Erythroblast (primary cell): ENCODE data around the gene SLC44A1.

Experiments
- GATA1 ChIP-seq: IDR thresholded peaks from 2 replicates; pipeline ENCODE4 v1.6.1; 2011; ENCODE audit warnings: low read depth, mild to moderate bottlenecking, control low read depth, low read length, moderate library complexity
- POLR2A ChIP-seq: IDR thresholded peaks from 2 replicates; pipeline ENCODE4 v1.6.1; 2011; ENCODE audit warnings: mild to moderate bottlenecking, low read length

DNA sequence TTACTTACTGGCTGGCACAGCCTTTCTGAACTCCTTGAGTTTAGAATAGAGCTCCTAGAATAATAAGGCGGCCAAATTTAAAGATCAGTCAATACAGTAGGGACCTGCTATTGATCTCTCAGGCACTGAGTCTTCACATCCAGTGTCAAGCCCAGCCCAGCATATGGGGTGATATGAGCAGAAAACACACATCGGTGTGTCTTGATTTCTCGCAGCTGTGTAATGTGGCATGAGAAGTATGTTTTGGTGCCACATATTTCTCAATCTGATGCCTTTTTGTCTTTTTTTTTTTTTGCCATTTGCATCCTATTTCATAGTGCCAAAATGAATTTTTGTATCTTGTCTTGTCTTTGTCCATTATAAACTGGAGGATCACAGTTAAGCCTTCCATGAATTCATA, 152.0 kb downstream of the SLC44A1 start:
- no peak for TF ChIP-seq POLR2A
- no peak for TF ChIP-seq GATA1
